Gastrocnemius medialis (tissue), 4 donors: ENCODE measurements around the gene CNOT11. TPM values are rescaled to one million over a fixed set of nuclear protein-coding genes. Genes with fewer than 3 reads are reported as not detected.
"Not testable (repeated sequence)": the region's sequence is repeated elsewhere in the genome, so short reads cannot be mapped to it uniquely, and the experiment has no call there.

Experiments
- ATAC-seq, 2 donors: fragments of 150-250 bp; one replicate each; pipeline ENCODE4 v1.9.1; 2016
- DNase-seq, 2 donors: peaks; one replicate each; pipeline ENCODE4 v3.0.0-alpha.2; 2019
- H3K27ac ChIP-seq, 4 donors: fragments of 200-600 bp; sonication (generic); 1 replicate in 1 of 4; 2 replicates in 3 of 4; pipeline ENCODE4 v1.5.1; 2016 to 2018; ENCODE audit warnings: mild to moderate bottlenecking in 2 of 4, moderate library complexity in 1 of 4
- H3K27me3 ChIP-seq, 3 donors: fragments of 200-600 bp; sonication (generic) in 2 of 3; 1 replicate in 1 of 3; 2 replicates in 2 of 3; pipeline versions ENCODE4 v1.5.1 to v1.6.0; 2016 to 2019; ENCODE audit warnings: mild to moderate bottlenecking in 1 of 3, moderate library complexity in 1 of 3
- H3K36me3 ChIP-seq, 2 donors: fragments of 200-600 bp; sonication (generic) in 1 of 2; one replicate each; pipeline ENCODE4 v1.5.1; 2017 to 2018
- H3K4me1 ChIP-seq, 2 donors: fragments of 200-600 bp; sonication (generic) in 1 of 2; one replicate each; pipeline ENCODE4 v1.5.1; 2016 to 2017; ENCODE audit warnings: mild to moderate bottlenecking in 2 of 2
- H3K4me3 ChIP-seq, 4 donors: fragments of 200-600 bp; sonication (generic) in 3 of 4; 1 replicate in 1 of 4; 2 replicates in 3 of 4; pipeline ENCODE4 v1.5.1; 2016 to 2019; ENCODE audit warnings: mild to moderate bottlenecking in 2 of 4
- H3K9me3 ChIP-seq, 3 donors: fragments of 200-600 bp; sonication (generic) in 2 of 3; 1 replicate in 1 of 3; 2 replicates in 2 of 3; pipeline ENCODE4 v1.5.1; 2016 to 2019
- CTCF ChIP-seq, 5 experiments: fragments of 450-650 bp in 3 of 5; fragments of 200-600 bp in 2 of 5; sonication (generic) in 2 of 5; IDR thresholded peaks in 4 of 5; conservative IDR thresholded peaks in 1 of 5; 1 replicate in 4 of 5; 2 replicates in 1 of 5; pipeline ENCODE4 v1.5.1; 2016 to 2019; ENCODE audit warnings: antibody characterized with exemption in 5 of 5, mild to moderate bottlenecking in 3 of 5, moderate library complexity in 3 of 5
- POLR2A ChIP-seq, 2 donors: fragments of 450-650 bp; IDR thresholded peaks; one replicate each; pipeline ENCODE4 v1.6.1; 2017; ENCODE audit warnings: antibody characterized with exemption in 2 of 2, mild to moderate bottlenecking in 2 of 2, moderate library complexity in 2 of 2
- in situ Hi-C, 4 donors: fragments of 200-750 bp; cut with MboI; loops; one replicate each; pipeline versions ENCODE4 v1.15.0 to v1.8.0; 2017; ENCODE audit warnings: low sequenced_read_pairs in 4 of 4
- intact Hi-C: fragments of 100-400 bp; cut with DNase I; formaldehyde crosslinking; loops from one replicate; pipeline ENCODE4 v1.15.1; 2023; ENCODE audit warnings: low total_unique reads
- total RNA-seq, 4 donors: library from RNA; depleted of rRNA; stranded (reverse); fragments of >200 nt; gene quantifications; one replicate each; pipeline versions ENCODE4 v1.1.0 to v1.2.3, GENCODE V29; 2016

The CNOT11 gene
- total RNA-seq, 4 donors from 2014 or later: 31.2 to 42.0 (median 35.5) TPM

- no peak for ATAC-seq
- intact Hi-C loops: no loop called here
- TF ChIP-seq CTCF (IDR thresholded peaks at IDR 0.05 in 4 of 5, conservative IDR thresholded peaks at IDR 0.05 in 1 of 5) (no peak), POLR2A (IDR thresholded peaks at IDR 0.05) (no peak)
- H3K4me1 ChIP-seq: no peaks in the 10 kb centered on the region
- no peak overlapping the region for H3K4me3 ChIP-seq
- H3K9me3 ChIP-seq: no peaks in the 10 kb centered on the region
- H3K27ac ChIP-seq: no peak overlapping the region
- in situ Hi-C loops: loop anchor here in 1 of 4 donors (25.0 kb wide), 1 partner anchor 632 kb away; no protein-coding TSS in a partner anchor
- H3K36me3 ChIP-seq: no peaks in the 10 kb centered on the region
- DNase-seq: no peak
- H3K27me3 ChIP-seq: no peaks in the 10 kb centered on the region
Measured at GRCh38 chr2:101219246-101219645, 33.4 kb upstream of the CNOT11 start.

GRCh38 chr2:101220091-101220490 lies 32.6 kb upstream of the CNOT11 start:
- H3K27me3 ChIP-seq, H3K36me3 ChIP-seq, ATAC-seq, intact Hi-C loops, H3K9me3 ChIP-seq, DNase-seq, H3K27ac ChIP-seq, H3K4me1 ChIP-seq, H3K4me3 ChIP-seq: not testable (repeated sequence)
- in situ Hi-C loops: loop anchor here in 1 of 4 donors (25.0 kb wide), 1 partner anchor 633 kb away; no protein-coding TSS in a partner anchor

- Histone ChIP-seq H3K27me3 (no peaks in the 10 kb centered on the region), H3K4me3 (no peak overlapping the region), H3K9me3 (no peaks in the 10 kb centered on the region), H3K27ac (no peak overlapping the region), H3K36me3 (no peaks in the 10 kb centered on the region), H3K4me1 (no peaks in the 10 kb centered on the region)
- in situ Hi-C loops (loop anchor here in 1 of 4 donors (25.0 kb wide), 1 partner anchor 637 kb away; no protein-coding TSS in a partner anchor), intact Hi-C loops (no loop called here)
- TF ChIP-seq CTCF (IDR thresholded peaks at IDR 0.05 in 4 of 5, conservative IDR thresholded peaks at IDR 0.05 in 1 of 5) (no peak), POLR2A (IDR thresholded peaks at IDR 0.05) (no peak)
- no peak for DNase-seq
- ATAC-seq: peak in 1 of 2 donors; percentile 44
Measured at GRCh38 chr2:101223814-101224231, 28.9 kb upstream of the CNOT11 start.

GRCh38 chr2:101230541-101231001 lies 22.1 kb upstream of the CNOT11 start:
- H3K27ac ChIP-seq: no peak overlapping the region
- H3K4me1 ChIP-seq: no peaks in the 10 kb centered on the region
- no peak for ATAC-seq

GRCh38 chr2:101231240-101231639 lies 21.4 kb upstream of the CNOT11 start:
- intact Hi-C loops: no loop called here
- no peak for ATAC-seq
- in situ Hi-C loops: no loop called here

More at GRCh38 chr2:101230541-101231001, 22.1 kb upstream of the CNOT11 start:
- no peak for TF ChIP-seq POLR2A (IDR thresholded peaks at IDR 0.05)
- TF ChIP-seq CTCF (IDR thresholded peaks at IDR 0.05 in 4 of 5, conservative IDR thresholded peaks at IDR 0.05 in 1 of 5): no peak
- intact Hi-C loops (no loop called here), in situ Hi-C loops (no loop called here)
- H3K27me3 ChIP-seq: no peaks in the 10 kb centered on the region
- no peaks in the 10 kb centered on the region for H3K36me3 ChIP-seq
- no peaks in the 10 kb centered on the region for H3K9me3 ChIP-seq
- no peak for DNase-seq
- H3K4me3 ChIP-seq: no peak overlapping the region

More at GRCh38 chr2:101231240-101231639, 21.4 kb upstream of the CNOT11 start:
- H3K27ac ChIP-seq: no peak overlapping the region
- no peaks in the 10 kb centered on the region for H3K36me3 ChIP-seq
- no peaks in the 10 kb centered on the region for H3K27me3 ChIP-seq
- no peaks in the 10 kb centered on the region for H3K4me1 ChIP-seq
- TF ChIP-seq POLR2A (IDR thresholded peaks at IDR 0.05) (no peak), CTCF (IDR thresholded peaks at IDR 0.05 in 4 of 5, conservative IDR thresholded peaks at IDR 0.05 in 1 of 5) (no peak)
- DNase-seq: no peak
- no peaks in the 10 kb centered on the region for H3K9me3 ChIP-seq
- H3K4me3 ChIP-seq: no peak overlapping the region
